Measurements from ENCODE around the gene LRFN2. TPM values are rescaled to one million over a fixed set of nuclear protein-coding genes. Genes with fewer than 3 reads are reported as not detected.

The LRFN2 gene
- total RNA-seq, 4 donors from 2014 or later, result 0.18 to 2.2 (median 0.34) TPM

DNA sequence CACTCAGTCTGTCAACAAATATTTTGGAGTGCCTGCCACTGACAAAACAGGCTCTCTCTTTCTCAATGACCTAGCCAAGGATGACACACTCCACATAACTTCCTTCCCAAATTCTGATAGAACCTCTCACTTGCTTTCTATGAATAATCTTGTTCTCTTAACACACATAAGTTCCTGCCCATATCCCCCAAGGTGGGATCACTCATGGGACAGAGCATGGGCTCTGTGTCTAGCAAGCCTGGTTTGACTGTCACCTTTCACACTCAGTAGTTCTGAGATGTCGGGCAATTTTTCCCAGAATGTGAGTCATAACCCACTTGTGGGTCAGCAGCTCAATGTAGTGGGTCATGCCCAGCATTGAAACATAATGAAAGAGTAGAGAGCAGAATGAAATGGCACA is 78.1 kb downstream of the LRFN2 start:
- no peak for DNase-seq
- 70 to 83% methylated on average over 1 of the region's 1 CpG for WGBS, 2 donors
- peaks cover 0 to 5% (median 0%) of the 10 kb centered on the region in 4 donors for H3K27me3 ChIP-seq
- no peak overlapping the region for H3K4me3 ChIP-seq
- intact Hi-C loops (cut with DNase I), result no loop called here
- H3K9me3 ChIP-seq, result no peaks in the 10 kb centered on the region
- H3K27ac ChIP-seq, result no peak overlapping the region
- no peak for TF ChIP-seq POLR2A (IDR thresholded peaks at IDR 0.05)
- TF ChIP-seq, protein P1, sequence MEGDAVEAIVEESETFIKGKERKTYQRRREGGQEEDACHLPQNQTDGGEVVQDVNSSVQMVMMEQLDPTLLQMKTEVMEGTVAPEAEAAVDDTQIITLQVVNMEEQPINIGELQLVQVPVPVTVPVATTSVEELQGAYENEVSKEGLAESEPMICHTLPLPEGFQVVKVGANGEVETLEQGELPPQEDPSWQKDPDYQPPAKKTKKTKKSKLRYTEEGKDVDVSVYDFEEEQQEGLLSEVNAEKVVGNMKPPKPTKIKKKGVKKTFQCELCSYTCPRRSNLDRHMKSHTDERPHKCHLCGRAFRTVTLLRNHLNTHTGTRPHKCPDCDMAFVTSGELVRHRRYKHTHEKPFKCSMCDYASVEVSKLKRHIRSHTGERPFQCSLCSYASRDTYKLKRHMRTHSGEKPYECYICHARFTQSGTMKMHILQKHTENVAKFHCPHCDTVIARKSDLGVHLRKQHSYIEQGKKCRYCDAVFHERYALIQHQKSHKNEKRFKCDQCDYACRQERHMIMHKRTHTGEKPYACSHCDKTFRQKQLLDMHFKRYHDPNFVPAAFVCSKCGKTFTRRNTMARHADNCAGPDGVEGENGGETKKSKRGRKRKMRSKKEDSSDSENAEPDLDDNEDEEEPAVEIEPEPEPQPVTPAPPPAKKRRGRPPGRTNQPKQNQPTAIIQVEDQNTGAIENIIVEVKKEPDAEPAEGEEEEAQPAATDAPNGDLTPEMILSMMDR (IDR thresholded peaks at IDR 0.05), result no peak
- no peaks in the 10 kb centered on the region for H3K36me3 ChIP-seq
- peaks cover 0 to 3% (median 0%) of the 10 kb centered on the region in 3 donors for H3K4me1 ChIP-seq

DNA sequence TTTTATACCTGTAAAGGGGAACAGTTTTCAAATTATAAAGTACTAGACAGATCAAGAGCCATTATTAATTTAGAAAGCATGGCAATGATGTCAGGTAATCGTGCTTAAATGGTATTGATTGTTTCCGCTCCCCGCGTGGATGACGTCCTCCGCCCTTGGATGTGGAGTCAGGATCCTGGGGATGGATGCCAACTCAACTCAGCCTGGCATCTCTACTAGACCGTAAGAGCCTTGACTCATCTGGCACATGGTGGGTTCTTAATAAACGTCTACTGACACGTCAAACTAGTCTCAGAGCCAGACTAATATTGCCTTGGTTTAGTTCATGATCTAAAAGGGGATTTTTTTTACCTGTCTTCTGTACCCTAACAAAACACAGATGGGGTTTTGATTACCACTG is 80.2 kb downstream of the LRFN2 start:
- no peaks in the 10 kb centered on the region for H3K9me3 ChIP-seq
- peaks cover 0 to 3% (median 0%) of the 10 kb centered on the region in 3 donors for H3K4me1 ChIP-seq
- 37 to 42% methylated on average over 9 of the region's 9 CpGs for WGBS, 2 donors
- H3K4me3 ChIP-seq, result no peak overlapping the region
- TF ChIP-seq POLR2A (IDR thresholded peaks at IDR 0.05), result no peak
- TF ChIP-seq, protein P1 (IDR thresholded peaks at IDR 0.05), result no peak
- intact Hi-C loops (cut with DNase I), result no loop called here
- DNase-seq, result no peak
- H3K27ac ChIP-seq, result no peak overlapping the region
- H3K36me3 ChIP-seq, result no peaks in the 10 kb centered on the region
- peaks cover 0 to 5% (median 0%) of the 10 kb centered on the region in 4 donors for H3K27me3 ChIP-seq

DNA sequence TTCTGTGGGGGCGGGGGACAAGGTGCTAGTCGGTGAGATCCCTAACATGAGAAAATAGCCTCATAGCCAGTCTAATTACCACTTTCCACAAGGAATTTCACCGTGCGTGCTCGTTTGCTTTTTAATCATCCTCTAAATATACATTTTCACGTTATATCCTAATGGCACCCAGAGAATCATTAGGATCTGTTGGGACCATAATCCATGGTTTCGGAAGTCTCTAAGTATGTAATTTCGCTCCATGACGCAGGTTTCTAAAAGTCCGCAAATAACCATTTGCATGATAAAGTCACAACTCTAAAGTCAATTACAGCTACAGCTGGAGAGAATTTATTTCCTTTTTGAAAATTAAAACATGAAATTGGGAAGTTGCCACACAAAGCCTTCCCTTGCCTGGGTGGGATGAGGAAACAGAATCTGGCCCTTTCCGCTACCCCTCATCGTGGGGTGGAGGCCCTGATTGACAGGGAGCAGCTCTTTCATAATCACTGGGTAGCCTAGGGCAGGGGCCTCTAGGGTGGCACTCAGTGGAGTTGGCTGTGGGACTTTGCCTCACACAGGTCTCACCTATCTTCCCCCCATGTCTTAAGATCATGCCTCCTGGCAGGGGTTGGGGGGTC is 81.9 kb downstream of the LRFN2 start:
- Histone ChIP-seq H3K9me3 (no peaks in the 10 kb centered on the region), H3K27ac (no peak overlapping the region), H3K4me3 (no peak overlapping the region), H3K4me1 (peaks cover 0 to 3% (median 0%) of the 10 kb centered on the region in 3 donors), H3K27me3 (peaks cover 0 to 5% (median 0%) of the 10 kb centered on the region in 4 donors), H3K36me3 (no peaks in the 10 kb centered on the region)
- TF ChIP-seq, protein P1 (IDR thresholded peaks at IDR 0.05), result no peak
- no peak for TF ChIP-seq POLR2A (IDR thresholded peaks at IDR 0.05)
- 82 to 85% methylated on average over 12 of the region's 12 CpGs for WGBS, 2 donors
- intact Hi-C loops (cut with DNase I), result no loop called here
- DNase-seq, result no peak

DNA sequence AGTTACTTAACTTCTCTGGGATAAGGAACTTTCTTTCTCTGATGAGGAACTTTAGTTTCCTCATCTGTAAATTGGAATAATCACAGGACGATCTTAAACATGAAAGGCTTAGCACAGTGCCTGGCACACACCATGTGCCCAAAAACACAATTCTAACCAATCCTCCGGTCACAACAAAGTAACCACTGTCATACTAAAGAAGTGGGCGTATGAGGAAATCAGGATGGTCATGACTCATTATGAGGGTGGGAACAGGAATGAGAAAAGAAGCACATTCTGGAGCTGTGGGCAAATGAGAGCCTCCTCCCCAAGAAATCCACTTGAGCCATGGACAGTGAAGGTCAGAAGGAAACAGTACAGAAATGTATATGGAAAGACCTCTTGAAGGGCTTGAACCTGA is 82.9 kb downstream of the LRFN2 start:
- intact Hi-C loops (cut with DNase I), result no loop called here
- H3K27me3 ChIP-seq, result peaks cover 0 to 5% (median 0%) of the 10 kb centered on the region in 4 donors
- peaks cover 0 to 3% (median 0%) of the 10 kb centered on the region in 3 donors for H3K4me1 ChIP-seq
- TF ChIP-seq POLR2A (IDR thresholded peaks at IDR 0.05), result no peak
- TF ChIP-seq, protein P1 (IDR thresholded peaks at IDR 0.05), result no peak
- H3K9me3 ChIP-seq, result no peaks in the 10 kb centered on the region
- 46 to 68% methylated on average over 3 of the region's 3 CpGs for WGBS, 2 donors
- no peak overlapping the region for H3K27ac ChIP-seq
- no peak for DNase-seq
- H3K4me3 ChIP-seq, result no peak overlapping the region
- H3K36me3 ChIP-seq, result no peaks in the 10 kb centered on the region

DNA sequence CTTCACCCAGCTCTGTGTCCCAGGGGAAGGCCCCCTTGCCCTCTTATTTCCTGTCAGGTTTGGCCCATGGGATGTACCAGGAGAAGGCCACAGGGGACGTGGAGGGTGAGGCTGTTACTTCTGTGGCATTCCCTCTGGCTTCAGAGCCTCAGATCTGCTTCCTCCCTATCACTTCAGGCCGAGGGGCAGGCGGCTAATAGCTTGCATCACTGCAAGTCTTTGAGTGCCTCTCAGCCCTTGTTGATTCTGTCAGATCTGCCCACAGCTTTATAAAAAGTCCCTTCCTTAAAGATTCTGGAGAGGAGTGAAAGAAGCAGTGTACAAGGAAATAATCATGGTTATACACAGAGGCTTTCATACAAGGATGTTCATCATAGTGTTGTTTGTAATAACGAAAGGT is 86.9 kb downstream of the LRFN2 start:
- 71 to 78% methylated on average over 4 of the region's 4 CpGs for WGBS, 2 donors
- Histone ChIP-seq H3K27ac (no peak overlapping the region), H3K36me3 (no peaks in the 10 kb centered on the region), H3K27me3 (no peaks in the 10 kb centered on the region), H3K9me3 (no peaks in the 10 kb centered on the region), H3K4me1 (peaks cover 0 to 3% (median 0%) of the 10 kb centered on the region in 3 donors), H3K4me3 (no peak overlapping the region)
- intact Hi-C loops (cut with DNase I), result no loop called here
- DNase-seq, result no peak
- TF ChIP-seq POLR2A (IDR thresholded peaks at IDR 0.05), result no peak
- TF ChIP-seq, protein P1 (IDR thresholded peaks at IDR 0.05), result no peak
